Measurements from ENCODE around the gene DENND2A.
"Not testable (repeated sequence)": the region's sequence is repeated elsewhere in the genome, so short reads cannot be mapped to it uniquely, and the experiment has no call there.

DENND2A gene

GRCh38 chr7:140674356-140674800, 33.8 kb upstream of the DENND2A start:
- H3K27ac ChIP-seq = no peak overlapping the region; the same call in 1 of the 2 replicates
- no peak for DNase-seq (ENCODE audit: low spot score)
- CTCF ChIA-PET = interaction anchor here (0.6 kb wide), 1 partner anchor 43 kb away, joined by 3 read pairs; no protein-coding TSS in a partner anchor
- POLR2A ChIA-PET (ENCODE audit: low non-redundant PET) = no interaction called here
- TF ChIP-seq, protein P1, sequence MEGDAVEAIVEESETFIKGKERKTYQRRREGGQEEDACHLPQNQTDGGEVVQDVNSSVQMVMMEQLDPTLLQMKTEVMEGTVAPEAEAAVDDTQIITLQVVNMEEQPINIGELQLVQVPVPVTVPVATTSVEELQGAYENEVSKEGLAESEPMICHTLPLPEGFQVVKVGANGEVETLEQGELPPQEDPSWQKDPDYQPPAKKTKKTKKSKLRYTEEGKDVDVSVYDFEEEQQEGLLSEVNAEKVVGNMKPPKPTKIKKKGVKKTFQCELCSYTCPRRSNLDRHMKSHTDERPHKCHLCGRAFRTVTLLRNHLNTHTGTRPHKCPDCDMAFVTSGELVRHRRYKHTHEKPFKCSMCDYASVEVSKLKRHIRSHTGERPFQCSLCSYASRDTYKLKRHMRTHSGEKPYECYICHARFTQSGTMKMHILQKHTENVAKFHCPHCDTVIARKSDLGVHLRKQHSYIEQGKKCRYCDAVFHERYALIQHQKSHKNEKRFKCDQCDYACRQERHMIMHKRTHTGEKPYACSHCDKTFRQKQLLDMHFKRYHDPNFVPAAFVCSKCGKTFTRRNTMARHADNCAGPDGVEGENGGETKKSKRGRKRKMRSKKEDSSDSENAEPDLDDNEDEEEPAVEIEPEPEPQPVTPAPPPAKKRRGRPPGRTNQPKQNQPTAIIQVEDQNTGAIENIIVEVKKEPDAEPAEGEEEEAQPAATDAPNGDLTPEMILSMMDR (conservative IDR thresholded peaks at IDR 0.05; ENCODE audit: low read depth) = no peak

DNA sequence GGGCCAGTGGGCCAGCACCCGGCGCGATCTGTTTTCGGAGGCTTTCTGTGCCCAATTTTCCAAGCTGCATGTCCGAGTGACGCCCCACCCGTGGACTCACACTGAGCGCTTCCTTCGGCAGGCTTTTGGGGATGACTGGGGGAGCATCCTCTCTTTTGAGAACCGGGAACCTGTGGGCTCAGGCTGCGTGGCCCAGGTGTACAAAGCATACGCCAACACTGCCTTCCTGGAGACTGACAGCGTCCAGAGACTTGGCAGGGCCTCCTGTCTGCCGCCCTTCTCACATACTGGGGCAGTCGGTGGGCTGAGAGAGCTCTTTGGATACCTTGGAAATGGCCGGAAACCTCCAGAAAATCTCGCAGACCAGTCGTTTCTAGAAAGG, 33.2 kb upstream of the DENND2A start:
- no peak for DNase-seq (ENCODE audit: low spot score)
- ChIA-PET CTCF (interaction anchor here (0.6 to 0.7 kb wide), 3 partner anchors 11 to 341 kb away, joined by 3 to 8 read pairs (median 3); partner anchors contain the start of gene MRPS33), POLR2A (ENCODE audit: low non-redundant PET) (no interaction called here)

DNA sequence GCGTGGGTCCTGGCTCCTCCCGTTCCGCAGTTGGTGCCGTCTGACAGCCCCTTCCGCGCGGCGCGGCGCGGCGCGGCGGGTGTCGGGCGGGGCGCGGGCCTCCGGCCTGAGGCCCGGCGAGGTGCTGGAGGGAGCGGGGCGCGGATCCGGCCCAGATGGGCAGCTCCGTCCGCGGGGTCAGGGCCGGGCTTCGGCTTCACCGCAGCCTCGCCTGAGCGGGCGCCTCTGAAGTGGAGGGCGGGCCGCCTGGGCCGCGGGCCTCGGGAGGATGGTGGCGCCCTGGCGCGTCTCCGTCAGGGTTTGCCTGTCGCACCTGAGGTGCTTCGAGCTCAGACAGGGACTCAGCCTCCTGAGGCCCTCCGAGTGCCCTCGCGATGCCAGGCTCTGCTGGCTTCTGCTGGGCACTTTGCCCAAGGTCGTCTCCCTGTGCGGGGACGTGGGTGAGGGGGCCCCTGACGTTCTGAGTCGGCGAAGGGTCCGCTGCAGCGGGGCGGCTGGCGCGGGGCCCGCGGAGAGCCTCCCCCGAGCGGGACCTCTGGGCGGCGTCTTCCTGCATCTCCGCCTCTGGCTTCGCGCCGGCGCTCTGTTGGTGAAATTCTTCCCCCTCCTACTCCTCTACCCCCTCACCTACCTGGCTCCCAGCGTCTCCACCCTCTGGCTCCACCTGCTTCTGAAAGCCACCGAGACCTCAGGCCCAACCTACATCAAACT, 32.6 kb upstream of the DENND2A start:
- TF ChIP-seq, protein P1 (conservative IDR thresholded peaks at IDR 0.05; ENCODE audit: low read depth) = no peak
- ChIA-PET POLR2A (ENCODE audit: low non-redundant PET) (no interaction called here), CTCF (interaction anchor here (0.6 to 0.7 kb wide), 3 partner anchors 12 to 342 kb away, joined by 3 to 8 read pairs (median 3); partner anchors contain the start of gene MRPS33)
- peak overlapping the region; percentile 67 for H3K27ac ChIP-seq
- DNase-seq (ENCODE audit: low spot score) = peak; percentile 39

More for the DNA sequence above, 33.2 kb upstream of the DENND2A start:
- peak overlapping the region; percentile 67 for H3K27ac ChIP-seq
- TF ChIP-seq, protein P1 (conservative IDR thresholded peaks at IDR 0.05; ENCODE audit: low read depth) = no peak

DNA sequence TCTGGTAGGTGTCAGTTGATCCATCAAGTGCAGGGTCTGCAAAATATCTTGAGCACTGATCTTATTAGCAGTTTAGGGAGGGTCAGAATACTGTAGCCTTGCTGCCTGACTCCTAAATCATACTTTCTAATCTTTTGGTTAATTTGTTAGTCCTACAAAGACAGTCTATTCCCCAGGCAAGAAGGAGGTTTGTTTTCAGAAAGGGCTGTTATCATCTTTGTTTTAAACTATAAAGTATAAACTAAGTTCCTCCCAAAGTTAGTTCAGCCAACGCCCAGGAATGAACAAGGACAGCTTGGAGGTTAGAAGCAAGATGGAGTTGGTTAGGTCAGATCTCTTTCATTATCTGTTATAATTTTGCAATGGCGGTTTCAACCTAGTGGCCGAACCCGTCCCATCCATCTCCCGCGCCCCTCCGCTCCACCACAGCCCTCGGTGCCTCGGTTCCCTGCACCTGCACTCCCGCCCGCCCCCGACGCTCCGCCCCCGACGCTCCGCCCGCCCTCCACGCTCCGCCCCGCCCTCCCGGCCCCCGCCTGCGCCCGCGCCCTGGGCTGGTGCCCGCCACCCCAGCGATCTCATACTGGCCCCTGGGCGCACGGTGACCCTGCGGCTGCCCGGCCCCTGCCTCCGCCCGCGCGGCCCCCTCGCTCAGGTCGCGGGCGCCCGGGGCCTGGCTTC, 31.9 kb upstream of the DENND2A start, which contains the start of gene ADCK2:
Gene ADCK2, plus strand, starts transcription at position 564 of the 681 bp plus-strand sequence. CDS start 386 bp downstream, outside the sequence.
- ChIA-PET POLR2A (ENCODE audit: low non-redundant PET) (no interaction called here), CTCF (no interaction called here)
- DNase-seq (ENCODE audit: low spot score) = peak; percentile 76
- TF ChIP-seq, protein P1 (conservative IDR thresholded peaks at IDR 0.05; ENCODE audit: low read depth) = no peak
- H3K27ac ChIP-seq = peak within 1 kb of the TSS; percentile 67

DNA sequence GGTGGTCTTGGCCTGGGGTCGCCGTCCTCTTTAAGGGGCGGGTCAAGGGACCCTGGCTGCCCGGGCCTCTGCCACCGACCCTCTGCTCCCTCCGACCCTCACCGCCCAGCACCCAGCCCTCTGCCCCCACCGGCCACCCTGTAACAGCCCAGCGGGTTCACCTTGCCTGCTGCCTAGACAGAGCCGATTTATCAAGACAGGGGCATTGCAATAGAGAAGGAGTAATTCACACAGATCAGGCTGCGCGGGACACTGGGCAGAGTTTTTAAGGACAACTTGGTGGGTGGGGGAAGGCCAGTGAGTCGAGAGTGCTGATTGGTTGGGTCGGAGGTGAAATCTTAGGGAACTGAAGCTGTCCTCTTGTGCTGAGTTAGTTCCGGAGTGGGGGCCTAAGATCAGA, 31.4 kb upstream of the DENND2A start:
- ChIA-PET CTCF (interaction anchor here (0.6 kb wide), 1 partner anchor 494 kb away, joined by 4 read pairs; no protein-coding TSS in a partner anchor), POLR2A (ENCODE audit: low non-redundant PET) (no interaction called here)
- TF ChIP-seq, protein P1 (conservative IDR thresholded peaks at IDR 0.05; ENCODE audit: low read depth) = no peak
- no peak for DNase-seq (ENCODE audit: low spot score)
- no peak overlapping the region for H3K27ac ChIP-seq

GRCh38 chr7:140670343-140670935, 29.8 kb upstream of the DENND2A start:
- no peak for DNase-seq (ENCODE audit: low spot score)
- POLR2A ChIA-PET (ENCODE audit: low non-redundant PET) = no interaction called here
- CTCF ChIA-PET = no interaction called here
- no peak overlapping the region for H3K27ac ChIP-seq
- TF ChIP-seq, protein P1 (conservative IDR thresholded peaks at IDR 0.05; ENCODE audit: low read depth) = no peak

DNA sequence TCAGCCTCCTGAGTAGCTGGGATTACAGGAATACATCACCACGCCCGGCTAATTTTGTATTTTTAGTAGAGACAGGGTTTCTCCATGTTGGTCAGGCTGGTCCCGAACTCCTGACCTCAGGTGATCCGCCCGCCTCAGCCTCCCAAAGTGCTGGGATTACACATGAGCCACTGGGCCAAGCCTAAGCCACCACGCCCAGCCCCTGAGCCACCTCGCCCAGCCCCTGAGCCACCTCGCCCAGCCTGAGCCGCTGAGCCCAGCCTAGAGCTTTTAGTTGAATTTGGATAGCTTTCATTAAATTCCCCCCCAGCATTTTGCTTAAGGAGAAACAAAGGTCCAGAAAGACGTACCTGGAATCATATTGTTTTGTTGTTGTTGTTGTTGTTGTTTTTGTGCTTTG, 29.2 kb upstream of the DENND2A start:
- H3K27ac ChIP-seq; POLR2A ChIA-PET (ENCODE audit: low non-redundant PET); DNase-seq (ENCODE audit: low spot score): not testable (repeated sequence)
- CTCF ChIA-PET = interaction anchor here (0.7 kb wide), 1 partner anchor 89 kb away, joined by 3 read pairs; no protein-coding TSS in a partner anchor

All from RWPE1 (cell line).